B cell (primary cell): Measurements from ENCODE around the gene MTUS2.

ENCODE experiments used
- EZH2 ChIP-seq: IDR thresholded peaks from 2 replicates; pipeline ENCODE4 v1.6.1; 2012; ENCODE audit warnings: borderline replicate concordance, low read depth, mild to moderate bottlenecking, moderate library complexity, low read length; ENCODE audit not compliant: insufficient read depth, poor library complexity, severe bottlenecking
- TF ChIP-seq, protein P1 (sequence below): fragments of 200-600 bp; IDR thresholded peaks from one replicate; pipeline ENCODE4 v1.8.0; 2022; ENCODE audit warnings: antibody characterized with exemption, mild to moderate bottlenecking

DNA sequence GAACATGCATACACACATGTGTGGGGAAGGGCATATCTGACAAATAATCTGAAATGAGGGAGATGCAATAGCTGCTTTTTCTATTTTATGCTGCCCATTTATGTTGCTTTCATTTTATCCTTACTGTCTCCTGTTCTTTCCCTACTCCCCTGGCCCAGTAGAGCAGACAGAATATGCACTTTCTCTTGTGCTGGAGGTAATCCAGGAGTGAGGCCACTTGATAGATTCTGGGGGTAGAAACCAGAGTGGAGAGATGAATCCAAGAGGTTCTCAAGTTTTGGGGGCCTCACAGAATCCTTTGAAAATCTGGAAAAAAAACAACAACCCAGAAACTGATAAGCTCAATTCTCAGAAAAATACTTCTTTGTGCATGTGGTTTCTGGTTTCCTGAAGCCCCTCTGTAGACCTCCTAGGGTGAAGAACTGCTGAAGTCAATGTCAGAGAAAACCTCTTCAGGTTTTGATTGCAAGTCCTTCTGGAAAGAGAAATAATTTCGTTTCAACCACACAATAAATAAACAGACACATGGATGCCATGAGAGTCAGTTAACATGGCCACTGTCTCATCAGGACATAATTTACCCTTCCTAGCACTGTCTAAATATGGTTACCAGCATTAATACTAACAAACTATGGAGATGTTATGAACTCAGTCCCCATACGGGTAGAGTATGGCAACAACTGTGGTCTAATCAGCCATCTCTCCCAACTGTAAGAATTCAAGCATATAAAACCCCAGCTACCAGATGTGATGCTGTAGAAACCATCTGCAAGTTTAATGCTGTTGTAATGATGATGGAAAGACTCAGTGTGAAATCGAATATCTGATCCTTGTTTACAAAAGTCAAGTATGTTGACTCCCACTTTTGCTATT, 419.8 kb downstream of the MTUS2 start:
- TF ChIP-seq, protein P1, sequence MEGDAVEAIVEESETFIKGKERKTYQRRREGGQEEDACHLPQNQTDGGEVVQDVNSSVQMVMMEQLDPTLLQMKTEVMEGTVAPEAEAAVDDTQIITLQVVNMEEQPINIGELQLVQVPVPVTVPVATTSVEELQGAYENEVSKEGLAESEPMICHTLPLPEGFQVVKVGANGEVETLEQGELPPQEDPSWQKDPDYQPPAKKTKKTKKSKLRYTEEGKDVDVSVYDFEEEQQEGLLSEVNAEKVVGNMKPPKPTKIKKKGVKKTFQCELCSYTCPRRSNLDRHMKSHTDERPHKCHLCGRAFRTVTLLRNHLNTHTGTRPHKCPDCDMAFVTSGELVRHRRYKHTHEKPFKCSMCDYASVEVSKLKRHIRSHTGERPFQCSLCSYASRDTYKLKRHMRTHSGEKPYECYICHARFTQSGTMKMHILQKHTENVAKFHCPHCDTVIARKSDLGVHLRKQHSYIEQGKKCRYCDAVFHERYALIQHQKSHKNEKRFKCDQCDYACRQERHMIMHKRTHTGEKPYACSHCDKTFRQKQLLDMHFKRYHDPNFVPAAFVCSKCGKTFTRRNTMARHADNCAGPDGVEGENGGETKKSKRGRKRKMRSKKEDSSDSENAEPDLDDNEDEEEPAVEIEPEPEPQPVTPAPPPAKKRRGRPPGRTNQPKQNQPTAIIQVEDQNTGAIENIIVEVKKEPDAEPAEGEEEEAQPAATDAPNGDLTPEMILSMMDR = no peak
- TF ChIP-seq EZH2 = no peak
